ENCODE results near the gene ADAMTS13.

The ADAMTS13 gene

GRCh38 chr9:133474215-133474614 lies 52.0 kb downstream of the ADAMTS13 start:
- DNase-seq = no peak

GRCh38 chr9:133474853-133475252 lies 52.7 kb downstream of the ADAMTS13 start:
- DNase-seq = no peak

- DNase-seq = no peak
Observed at GRCh38 chr9:133475292-133476012, 53.3 kb downstream of the ADAMTS13 start.

- DNase-seq = no peak
Observed at GRCh38 chr9:133476036-133476931, 54.1 kb downstream of the ADAMTS13 start.

- DNase-seq = no peak
Observed at GRCh38 chr9:133476941-133477340, 54.8 kb downstream of the ADAMTS13 start.

- DNase-seq = no peak
Observed at GRCh38 chr9:133477461-133477860, 55.3 kb downstream of the ADAMTS13 start.

- DNase-seq = no peak
Observed at GRCh38 chr9:133477992-133478850, 56.1 kb downstream of the ADAMTS13 start.

- peak; percentile 77 to 84 for DNase-seq
Observed at GRCh38 chr9:133478851-133479711, 56.9 kb downstream of the ADAMTS13 start, which contains the start of gene SLC2A6. SLC2A6 (minus strand) TSS chr9:133479099; CDS start chr9:133479059, 40 bp downstream.

- DNase-seq = no peak
Observed at GRCh38 chr9:133483611-133484010, 61.4 kb downstream of the ADAMTS13 start.

- DNase-seq = no peak
Observed at GRCh38 chr9:133484671-133485437, 62.7 kb downstream of the ADAMTS13 start.

- DNase-seq = no peak
Observed at GRCh38 chr9:133485531-133486260, 63.5 kb downstream of the ADAMTS13 start.

GRCh38 chr9:133487331-133487725 lies 65.2 kb downstream of the ADAMTS13 start:
- DNase-seq = no peak

- DNase-seq = no peak
Observed at GRCh38 chr9:133488686-133489252, 66.6 kb downstream of the ADAMTS13 start.

- no peak for DNase-seq
Observed at GRCh38 chr9:133489253-133490190, 67.4 kb downstream of the ADAMTS13 start.

GRCh38 chr9:133490201-133490681 lies 68.1 kb downstream of the ADAMTS13 start:
- DNase-seq = no peak

- DNase-seq = no peak
Observed at GRCh38 chr9:133490865-133491655, 68.9 kb downstream of the ADAMTS13 start.

- DNase-seq = no peak
Observed at GRCh38 chr9:133491656-133491925, 69.4 kb downstream of the ADAMTS13 start.

Measured in hippocampal formation (tissue), 2 donors.